HG03135 (cell line): ENCODE data around the gene MFSD2A.
"Not testable (repeated sequence)": the region's sequence is repeated elsewhere in the genome, so short reads cannot be mapped to it uniquely, and the experiment has no call there.

Experiments used
- ATAC-seq: cut with Tn5 transposase; IDR thresholded peaks from one replicate; pipeline ENCODE4 v1.9.1; 2021; ENCODE audit warnings: mild to moderate bottlenecking, moderate library complexity; ENCODE audit not compliant: unreplicated experiment

Gene MFSD2A

DNA sequence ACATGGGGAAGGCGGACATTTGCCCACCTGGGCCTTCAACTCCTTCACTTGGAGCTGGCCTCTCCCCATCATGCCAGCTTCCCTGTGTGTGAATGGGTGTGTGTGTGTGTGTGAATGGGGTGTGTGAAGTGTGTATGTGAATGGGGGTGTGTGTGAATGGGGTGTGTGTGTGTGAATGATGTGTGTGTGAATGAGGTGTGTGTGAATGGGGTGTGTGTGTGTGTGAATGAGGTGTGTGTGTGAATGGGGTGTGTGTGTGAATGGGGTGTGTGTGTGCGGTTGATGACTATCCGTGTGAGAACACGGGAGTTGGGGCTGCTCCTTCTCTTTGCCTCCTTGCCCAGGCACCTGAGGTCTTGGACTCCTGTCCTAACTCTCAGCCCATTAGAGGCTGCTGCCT lies 9.6 kb downstream of the MFSD2A start:
- ATAC-seq = no peak

DNA sequence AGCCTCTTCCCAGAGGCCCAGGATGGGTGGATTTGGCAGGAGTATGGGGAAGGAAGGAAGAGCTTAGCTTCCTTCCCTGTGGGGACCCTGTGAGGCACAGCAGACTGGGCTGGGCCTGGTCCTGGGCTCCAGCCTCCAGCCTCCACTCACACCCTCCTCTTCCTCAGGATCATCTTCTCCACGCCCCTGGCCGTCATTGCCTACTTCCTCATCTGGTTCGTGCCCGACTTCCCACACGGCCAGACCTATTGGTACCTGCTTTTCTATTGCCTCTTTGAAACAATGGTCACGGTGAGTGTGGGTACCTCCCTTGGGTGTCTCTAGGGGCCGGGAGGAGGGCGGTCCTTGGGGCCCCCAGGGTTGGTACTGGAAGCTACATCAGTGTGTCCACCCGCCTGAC lies 10.1 kb downstream of the MFSD2A start:
- no peak for ATAC-seq

DNA sequence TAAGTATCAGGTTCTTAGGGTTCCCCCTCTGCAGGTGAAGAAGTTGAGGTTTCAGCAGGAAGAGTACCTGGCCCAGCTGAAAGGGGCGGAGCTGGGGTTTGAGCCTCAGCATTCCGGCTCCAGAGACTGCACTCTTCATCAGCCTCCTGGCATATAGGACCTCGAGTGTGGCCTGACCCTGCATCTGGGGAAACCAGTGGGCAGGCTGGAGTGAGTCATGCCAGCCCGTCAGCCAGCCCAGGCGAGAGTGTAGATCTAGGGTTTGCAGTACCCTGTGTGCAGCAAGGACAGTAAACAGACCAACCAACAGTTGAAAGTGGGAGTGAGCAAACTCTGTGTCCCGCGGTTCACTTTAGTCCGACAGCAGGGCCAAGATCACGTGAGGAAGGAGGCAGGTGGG lies 14.1 kb downstream of the MFSD2A start:
- no peak for ATAC-seq

- ATAC-seq = no peak
Measured at GRCh38 chr1:39969531-39970270, 14.8 kb downstream of the MFSD2A start.

- ATAC-seq = no peak
Measured at GRCh38 chr1:39970274-39970673, 15.3 kb downstream of the MFSD2A start.

- no peak for ATAC-seq
Measured at GRCh38 chr1:39971138-39971537, 16.2 kb downstream of the MFSD2A start.

DNA sequence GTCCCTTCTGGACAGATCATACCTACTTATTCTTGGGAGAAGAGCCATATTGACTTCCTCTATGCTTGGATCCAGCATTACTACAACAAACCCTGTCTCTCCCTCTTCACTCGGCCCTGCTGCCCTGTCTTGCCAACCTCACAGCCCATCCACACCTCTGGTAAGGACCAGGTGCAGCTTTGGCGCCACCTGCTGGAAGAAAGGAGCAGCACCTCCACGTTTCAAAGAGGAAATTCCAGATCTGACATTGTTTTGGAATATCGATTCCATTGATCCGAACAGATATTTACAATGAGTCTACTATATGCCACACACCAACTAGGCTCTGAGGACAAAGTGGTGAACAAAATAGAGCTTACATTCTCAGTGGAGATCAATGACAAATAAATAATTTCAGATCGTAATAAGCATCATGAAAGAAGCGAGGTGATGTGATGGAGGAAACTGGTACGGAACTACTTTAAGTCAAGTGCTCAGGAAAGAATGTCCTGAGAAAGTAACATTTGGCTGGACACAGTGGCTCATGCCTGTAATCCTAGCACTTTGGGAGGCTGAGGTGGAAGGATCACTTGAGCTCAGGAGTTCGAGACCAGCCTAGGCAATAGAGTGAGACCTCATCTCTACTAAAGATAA lies 18.7 kb downstream of the MFSD2A start:
- no peak for ATAC-seq

DNA sequence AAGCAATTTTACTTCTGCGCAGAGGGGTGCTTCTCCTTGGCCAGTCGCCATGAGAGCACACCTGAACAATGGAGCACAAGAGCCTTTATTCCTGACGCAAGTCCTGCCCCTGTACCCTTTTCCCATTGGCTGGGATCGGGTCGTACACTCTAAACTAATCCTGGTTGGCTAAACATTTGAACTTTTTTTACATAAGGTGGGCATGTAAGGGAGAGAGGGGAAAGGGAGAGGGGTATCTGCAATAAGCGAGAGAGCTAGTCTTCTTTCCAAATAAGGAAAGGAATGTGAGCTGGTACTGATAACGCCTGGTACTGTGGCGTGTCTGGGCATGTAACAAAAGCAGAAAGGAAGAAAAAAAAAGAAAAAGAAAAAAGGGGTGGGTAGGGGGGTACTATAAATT lies 21.8 kb downstream of the MFSD2A start:
- no peak for ATAC-seq

GRCh38 chr1:39977202-39977601 lies 22.3 kb downstream of the MFSD2A start:
- no peak for ATAC-seq

- ATAC-seq = no peak
Measured at GRCh38 chr1:39979654-39980053, 24.7 kb downstream of the MFSD2A start.

DNA sequence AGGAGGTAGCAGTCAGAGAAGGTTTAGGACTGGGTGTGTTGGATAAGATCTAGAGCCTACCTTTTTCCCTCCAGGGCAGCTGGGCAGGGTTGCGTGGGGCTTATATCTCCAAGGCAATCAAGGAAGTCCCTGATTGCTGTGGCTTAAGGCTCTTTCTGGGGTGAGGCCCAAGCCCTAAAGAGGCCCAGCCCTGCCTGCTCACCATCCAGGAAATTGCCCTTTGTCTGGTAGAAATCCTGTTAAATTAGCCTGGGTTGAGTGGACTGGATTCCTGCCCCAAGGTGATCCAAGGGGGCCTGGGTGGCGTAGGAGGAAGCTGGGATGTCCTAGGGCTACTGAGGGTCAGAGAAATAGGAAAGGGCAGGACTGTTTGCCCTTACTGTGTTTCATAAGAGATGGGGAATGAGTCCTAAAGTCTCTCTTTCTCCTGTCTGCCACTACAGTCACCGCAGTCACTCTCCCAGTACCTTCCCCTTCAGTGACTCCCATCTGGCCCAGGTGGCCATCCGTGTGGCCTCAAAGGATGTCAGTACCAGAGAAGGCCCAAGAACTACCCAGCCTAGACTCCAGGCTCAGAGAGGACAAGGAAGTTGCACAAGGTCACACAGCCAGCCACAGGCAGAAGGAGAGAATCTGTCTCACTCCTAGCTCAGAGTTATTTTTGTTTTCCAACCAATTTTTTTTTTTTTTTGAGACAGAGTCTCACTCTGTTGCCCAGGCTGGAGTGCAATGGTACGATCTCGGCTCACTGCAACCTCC lies 25.8 kb downstream of the MFSD2A start:
- no peak for ATAC-seq

GRCh38 chr1:39981385-39981784 lies 26.4 kb downstream of the MFSD2A start:
- no peak for ATAC-seq

DNA sequence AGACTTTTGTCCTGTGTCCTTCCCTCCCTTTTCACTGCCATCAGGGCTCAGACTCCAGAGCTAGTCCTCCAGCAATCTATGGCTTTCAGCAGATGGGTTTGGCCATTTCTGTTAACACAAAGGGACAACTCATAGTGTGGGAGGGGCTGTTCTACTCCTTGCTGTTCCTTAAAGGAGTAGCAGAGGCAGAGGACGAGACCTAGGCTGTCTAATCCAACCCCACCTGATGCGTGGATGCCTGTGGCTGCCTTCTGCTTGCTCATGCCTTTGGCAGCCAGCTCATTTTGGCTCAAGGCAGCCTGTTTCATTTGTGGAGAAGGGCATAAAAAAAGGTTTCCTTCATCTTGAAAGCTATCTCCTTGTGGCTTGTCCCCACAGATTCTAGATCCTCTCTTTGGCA lies 27.0 kb downstream of the MFSD2A start:
- no peak for ATAC-seq

DNA sequence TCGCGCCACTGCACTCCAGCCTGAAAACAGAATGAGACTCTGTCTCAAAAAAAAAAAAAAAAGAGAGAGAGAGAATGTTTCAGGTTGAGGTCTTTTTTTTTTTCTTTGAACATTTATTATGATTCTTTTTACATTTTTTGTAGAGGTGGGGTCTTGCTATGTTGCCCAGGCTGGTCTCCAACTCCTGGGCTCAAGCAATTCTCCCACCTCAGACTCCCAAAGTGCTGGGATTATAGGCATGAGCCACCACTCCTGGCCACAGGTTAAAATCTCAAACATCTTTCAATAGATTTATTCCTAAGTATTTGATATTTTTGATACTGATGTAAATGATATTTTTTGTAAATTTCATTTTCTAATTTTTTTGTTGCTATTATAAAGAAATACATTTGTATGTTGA lies 29.5 kb downstream of the MFSD2A start:
- not testable (repeated sequence) for ATAC-seq

- ATAC-seq = no peak
Measured at GRCh38 chr1:39984951-39985350, 30.0 kb downstream of the MFSD2A start.

- ATAC-seq = no peak
Measured at GRCh38 chr1:39987869-39988268, 32.9 kb downstream of the MFSD2A start.

DNA sequence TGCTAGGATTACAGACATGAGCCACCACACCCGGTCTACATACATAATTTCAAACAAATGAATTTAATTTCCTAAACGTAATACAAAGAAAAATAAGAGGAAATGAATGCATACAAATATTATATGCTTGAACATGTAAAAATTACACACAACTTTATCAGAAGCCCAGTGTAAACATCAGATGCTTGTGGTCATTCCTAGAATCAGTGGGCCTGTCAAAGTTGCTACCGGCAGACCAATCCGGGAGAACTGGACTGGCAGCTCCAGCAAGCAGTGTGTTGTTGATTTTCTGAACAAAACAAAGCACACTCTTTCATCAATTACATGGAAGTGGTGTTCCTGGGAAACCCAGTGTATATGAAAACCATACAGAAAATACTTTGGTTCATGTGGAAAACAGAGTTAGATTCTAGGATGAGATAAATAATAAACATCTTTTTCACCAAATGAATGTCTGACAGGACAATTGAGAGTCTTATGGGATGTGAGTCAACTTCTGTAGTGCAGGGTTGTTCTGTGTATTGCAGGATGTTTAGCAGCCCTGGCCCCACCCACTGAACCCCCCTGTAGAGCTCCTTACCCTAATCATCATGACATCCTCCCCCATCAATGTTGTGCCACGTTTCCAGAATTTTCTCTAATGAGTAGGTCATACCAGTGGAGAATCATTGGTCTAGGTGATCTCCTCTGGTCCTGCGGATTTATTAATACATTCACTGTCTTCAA lies 33.8 kb downstream of the MFSD2A start:
- no peak for ATAC-seq

DNA sequence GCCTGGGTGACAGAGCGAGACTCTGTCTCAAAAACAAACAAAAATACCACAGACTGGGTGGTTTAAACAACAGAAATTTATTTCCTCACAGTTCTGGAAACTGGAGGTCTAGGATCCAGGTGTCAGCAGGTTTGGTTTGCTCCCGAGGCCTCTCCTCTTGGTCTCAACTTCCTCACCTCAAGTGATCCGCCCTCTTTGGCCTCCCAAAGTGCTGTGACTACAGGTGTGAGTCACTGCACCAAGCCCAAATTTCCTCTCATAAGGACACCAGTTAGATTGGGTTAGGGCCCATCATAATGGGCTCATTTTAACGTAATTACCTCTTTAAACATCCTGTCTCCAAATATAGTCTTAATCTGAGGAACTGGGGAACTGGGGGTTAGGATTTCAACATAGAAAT lies 35.5 kb downstream of the MFSD2A start:
- no peak for ATAC-seq

DNA sequence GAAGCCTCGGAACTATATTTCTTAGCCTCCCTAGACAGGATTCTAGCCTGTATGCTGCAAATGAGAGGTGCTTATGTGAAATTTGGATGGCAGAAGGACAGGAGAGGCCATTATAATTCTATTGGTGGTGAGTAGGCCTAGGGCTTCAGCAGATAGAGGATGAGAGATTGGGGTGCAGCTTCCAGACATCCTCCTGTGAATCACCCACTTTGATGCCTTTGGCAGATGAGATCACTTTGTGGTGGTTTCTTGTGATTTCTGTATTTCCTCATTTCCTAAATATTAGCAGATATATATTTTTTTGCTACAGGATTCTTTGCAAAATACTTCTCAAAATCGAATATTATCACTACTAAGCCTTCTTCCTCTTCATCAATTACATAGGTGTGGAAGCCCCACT lies 37.3 kb downstream of the MFSD2A start:
- ATAC-seq = no peak

GRCh38 chr1:39992888-39993287 lies 37.9 kb downstream of the MFSD2A start:
- no peak for ATAC-seq

- no peak for ATAC-seq
Measured at GRCh38 chr1:39995973-39996393, 41.0 kb downstream of the MFSD2A start.
